ENCODE results near the gene KIAA1586.

DNA sequence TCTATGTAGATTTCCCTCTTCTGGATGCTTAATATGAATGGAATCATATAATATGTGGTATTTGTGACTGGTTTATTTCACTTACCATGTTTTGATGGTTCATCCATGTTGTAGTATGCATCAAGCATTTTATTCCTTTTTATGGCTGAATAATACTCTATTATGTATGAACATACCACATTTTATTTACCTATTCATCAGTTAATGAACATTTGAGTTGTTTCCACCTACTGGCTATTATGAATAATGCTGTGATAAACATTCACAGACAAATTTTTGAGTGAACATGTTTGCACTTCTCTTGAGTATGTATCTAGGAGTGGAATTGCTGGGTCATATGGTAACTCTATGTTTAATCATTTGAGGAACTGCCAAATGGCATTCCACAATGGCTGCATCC is 28.6 kb downstream of the KIAA1586 start:
- TF ChIP-seq, protein P1, sequence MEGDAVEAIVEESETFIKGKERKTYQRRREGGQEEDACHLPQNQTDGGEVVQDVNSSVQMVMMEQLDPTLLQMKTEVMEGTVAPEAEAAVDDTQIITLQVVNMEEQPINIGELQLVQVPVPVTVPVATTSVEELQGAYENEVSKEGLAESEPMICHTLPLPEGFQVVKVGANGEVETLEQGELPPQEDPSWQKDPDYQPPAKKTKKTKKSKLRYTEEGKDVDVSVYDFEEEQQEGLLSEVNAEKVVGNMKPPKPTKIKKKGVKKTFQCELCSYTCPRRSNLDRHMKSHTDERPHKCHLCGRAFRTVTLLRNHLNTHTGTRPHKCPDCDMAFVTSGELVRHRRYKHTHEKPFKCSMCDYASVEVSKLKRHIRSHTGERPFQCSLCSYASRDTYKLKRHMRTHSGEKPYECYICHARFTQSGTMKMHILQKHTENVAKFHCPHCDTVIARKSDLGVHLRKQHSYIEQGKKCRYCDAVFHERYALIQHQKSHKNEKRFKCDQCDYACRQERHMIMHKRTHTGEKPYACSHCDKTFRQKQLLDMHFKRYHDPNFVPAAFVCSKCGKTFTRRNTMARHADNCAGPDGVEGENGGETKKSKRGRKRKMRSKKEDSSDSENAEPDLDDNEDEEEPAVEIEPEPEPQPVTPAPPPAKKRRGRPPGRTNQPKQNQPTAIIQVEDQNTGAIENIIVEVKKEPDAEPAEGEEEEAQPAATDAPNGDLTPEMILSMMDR (IDR thresholded peaks at IDR 0.05), result no peak
- TF ChIP-seq POLR2AphosphoS5 (IDR thresholded peaks at IDR 0.05; ENCODE audit: insufficient read depth in 1 of 2, low read depth in 1 of 2) (no peak), POLR2A (IDR thresholded peaks at IDR 0.05) (no peak)

Measured in vagina (tissue), 2 donors.